GM12865 (cell line): ENCODE measurements around the gene MPP1.

Experiments
- DNase-seq: peaks from one replicate; pipeline ENCODE4 v3.0.0; 2010; ENCODE audit warnings: low read depth
- H3K4me3 ChIP-seq: 2 replicates; pipeline ENCODE4 v1.5.1; 2011; ENCODE audit warnings: mild to moderate bottlenecking, low read depth, low read length, control low read depth
- TF ChIP-seq, protein P1 (sequence below): IDR thresholded peaks from 2 replicates; pipeline ENCODE4 v1.5.1; 2011; ENCODE audit warnings: low read length, control low read depth, low read depth, inconsistent platforms; ENCODE audit not compliant: insufficient read depth; ENCODE audit errors: missing control alignments

The MPP1 gene

DNA sequence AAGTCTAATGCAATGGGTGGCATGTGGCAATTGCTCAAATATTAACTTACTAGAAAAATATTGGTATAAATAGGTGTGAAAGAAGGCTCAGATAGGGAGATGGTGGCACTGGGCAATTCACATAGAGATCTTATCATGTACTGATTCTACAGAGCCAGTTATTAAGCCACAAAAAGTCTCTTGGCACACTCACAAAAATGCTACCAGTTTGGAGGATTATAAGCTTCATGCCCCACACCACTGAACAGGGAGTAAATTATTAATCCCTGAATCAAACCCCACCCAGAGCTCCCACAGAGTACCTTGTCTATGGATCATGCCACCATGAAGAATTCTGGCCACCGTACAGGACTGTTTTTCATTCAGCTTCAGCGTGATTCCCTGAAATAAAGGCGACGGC, 13.8 kb downstream of the MPP1 start:
- no peak overlapping the region for H3K4me3 ChIP-seq
- TF ChIP-seq, protein P1, sequence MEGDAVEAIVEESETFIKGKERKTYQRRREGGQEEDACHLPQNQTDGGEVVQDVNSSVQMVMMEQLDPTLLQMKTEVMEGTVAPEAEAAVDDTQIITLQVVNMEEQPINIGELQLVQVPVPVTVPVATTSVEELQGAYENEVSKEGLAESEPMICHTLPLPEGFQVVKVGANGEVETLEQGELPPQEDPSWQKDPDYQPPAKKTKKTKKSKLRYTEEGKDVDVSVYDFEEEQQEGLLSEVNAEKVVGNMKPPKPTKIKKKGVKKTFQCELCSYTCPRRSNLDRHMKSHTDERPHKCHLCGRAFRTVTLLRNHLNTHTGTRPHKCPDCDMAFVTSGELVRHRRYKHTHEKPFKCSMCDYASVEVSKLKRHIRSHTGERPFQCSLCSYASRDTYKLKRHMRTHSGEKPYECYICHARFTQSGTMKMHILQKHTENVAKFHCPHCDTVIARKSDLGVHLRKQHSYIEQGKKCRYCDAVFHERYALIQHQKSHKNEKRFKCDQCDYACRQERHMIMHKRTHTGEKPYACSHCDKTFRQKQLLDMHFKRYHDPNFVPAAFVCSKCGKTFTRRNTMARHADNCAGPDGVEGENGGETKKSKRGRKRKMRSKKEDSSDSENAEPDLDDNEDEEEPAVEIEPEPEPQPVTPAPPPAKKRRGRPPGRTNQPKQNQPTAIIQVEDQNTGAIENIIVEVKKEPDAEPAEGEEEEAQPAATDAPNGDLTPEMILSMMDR: no peak
- no peak for DNase-seq

DNA sequence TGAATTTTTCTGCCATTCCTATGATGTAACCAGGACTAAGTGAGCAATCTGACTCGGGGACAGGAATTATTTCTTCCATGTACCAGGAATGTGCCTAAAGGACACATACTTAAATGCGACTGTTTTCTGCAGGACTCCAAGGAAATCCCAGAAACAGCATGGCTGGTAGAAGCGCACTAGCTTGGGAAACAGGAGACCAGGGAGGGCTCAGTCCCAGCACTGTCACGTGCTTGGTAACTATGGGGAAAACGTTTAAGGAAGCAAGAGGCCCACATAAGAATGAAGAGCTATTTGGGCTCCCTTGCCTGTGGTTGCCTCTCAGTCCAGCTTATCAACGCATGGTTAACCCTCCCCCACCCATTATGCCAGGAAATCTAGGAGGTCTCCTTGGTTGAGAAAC, 19.6 kb downstream of the MPP1 start:
- no peak for DNase-seq
- TF ChIP-seq, protein P1: no peak
- no peak overlapping the region for H3K4me3 ChIP-seq

DNA sequence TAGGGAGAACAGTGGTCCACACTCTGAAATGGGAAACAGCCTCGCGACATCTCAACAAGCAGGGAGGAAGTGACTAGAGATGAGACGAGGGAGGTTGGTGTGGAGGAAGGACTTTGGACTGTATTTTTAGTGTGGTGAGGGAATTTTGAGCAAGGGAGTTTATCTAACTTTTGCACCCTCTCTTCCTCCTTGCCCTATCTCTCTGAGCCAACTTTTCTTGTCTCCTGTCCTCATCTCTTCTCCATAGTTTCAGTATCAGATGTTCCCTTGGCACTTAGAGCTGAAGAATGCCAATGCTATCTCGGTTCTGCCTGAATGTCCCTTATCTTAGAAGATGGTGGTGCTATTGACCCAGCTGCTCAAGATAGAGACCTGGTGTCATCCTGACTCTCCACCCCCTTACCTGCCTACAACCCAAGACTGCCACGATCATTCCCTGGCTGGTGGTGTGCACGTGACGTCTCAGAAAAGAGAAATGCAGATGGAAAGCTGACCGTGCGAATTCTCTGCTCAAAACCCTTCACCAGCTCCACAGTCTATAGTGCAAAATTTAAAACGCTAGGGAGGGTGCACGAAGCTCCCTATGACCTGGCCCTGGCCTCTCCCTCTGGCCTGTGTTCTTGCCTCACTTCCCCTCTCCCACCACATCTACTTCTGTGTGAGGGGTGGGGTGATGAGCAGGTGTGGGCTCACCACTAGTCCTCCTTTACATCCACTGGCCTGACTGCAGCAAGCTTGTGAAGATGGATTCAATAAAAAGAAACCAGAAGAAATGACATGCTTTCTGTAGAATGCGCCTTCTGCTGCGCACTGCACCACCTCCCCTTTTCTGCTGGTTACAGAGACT, 20.9 kb downstream of the MPP1 start:
- DNase-seq: no peak
- TF ChIP-seq, protein P1: no peak
- no peak overlapping the region for H3K4me3 ChIP-seq

DNA sequence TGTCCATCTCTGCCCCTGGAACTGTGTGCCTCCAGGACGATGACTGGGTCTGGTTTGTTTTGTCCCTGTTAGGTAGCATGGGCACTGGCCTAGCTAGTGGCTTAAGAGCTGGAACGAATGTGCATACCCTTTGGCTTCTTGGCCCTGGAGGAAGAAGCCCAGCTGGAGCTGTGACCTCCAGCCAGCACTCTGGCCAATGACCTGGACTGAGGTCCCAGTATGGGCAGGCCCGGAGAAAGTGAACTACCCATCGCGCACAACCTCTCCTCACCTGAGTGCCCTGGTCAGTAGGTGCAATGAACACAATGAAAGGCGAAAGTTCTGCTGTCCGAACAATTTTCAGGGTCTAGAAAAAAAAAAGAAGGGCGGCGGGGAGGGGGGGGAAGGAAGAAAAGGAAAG, 24.3 kb downstream of the MPP1 start:
- TF ChIP-seq, protein P1: no peak
- no peak for DNase-seq
- no peak overlapping the region for H3K4me3 ChIP-seq

DNA sequence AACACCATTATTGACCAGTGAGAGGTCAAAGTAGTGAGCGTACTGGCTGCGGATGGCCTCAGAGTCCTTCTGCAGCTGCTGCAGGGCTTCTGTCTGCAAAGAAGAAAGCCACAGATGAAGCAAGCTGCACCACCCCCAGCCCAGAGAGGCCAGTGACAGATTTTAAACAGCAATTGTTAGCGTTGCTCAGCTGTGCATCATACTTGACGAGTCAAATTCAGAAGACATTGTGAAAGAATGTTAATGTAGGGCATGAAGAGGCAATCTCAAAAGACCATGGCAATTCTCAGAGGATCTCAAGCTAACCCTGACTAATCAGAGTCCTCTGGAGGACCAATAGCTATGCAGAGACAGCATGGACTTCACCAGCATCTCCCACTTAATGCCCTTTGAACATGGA, 26.0 kb downstream of the MPP1 start:
- DNase-seq: no peak
- no peak overlapping the region for H3K4me3 ChIP-seq
- TF ChIP-seq, protein P1: no peak

DNA sequence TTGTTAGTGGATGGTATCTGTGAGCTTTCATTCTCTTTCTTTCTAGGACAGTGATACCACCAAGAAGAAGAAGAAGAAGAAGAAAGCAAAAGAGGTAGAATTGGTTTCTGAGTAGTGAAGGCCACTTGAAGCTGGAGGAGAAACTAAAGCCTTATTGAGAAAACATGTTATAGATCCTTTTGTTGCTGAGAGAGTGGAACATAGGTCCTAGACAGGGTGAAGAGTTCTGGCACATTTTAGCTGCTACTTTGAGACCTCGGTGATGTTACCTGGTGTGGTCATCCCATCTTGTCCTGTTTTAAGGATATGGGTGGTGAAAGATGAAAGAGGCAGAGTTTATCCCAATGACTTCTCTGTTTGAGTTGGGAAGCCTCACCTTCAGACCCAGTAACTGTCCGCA, 28.5 kb downstream of the MPP1 start:
- TF ChIP-seq, protein P1: no peak

More for the DNA sequence above, 28.5 kb downstream of the MPP1 start:
- no peak overlapping the region for H3K4me3 ChIP-seq
- no peak for DNase-seq
